Measurements from ENCODE around the gene TOMM6.

Gene TOMM6

GRCh38 chr6:41824571-41825569, 37.4 kb downstream of the TOMM6 start:
- DNase-seq, result no peak

DNA sequence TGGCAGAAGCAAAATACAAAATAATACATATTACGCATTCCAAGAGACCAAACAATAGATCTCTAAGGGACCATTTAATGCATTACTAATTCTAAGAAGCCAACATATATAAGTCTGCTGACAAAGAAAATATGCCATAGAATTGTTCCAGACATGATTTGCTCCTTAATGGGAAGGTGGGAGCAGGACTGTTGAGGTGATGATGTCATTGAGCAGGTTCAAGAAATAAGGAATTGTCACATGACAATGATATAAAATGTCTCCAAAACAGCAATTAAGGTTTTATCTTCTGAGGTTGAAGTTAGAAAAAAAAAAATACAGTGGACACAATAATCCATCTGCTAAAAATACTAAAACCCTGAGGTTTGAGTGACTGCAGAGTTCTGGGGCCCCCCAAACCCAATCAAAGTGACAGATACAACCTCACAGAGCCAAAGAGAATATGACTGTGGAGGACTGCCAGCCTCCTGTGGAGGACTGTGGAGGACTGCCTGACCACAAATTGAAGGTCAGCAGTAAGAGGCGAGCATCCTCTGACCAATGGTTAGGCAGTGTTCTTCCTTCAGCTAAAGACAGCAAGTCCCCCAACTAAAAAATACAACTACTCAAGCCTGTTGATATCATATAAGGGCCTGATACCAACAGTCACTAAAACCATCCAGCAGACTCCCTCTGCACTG, 39.0 kb downstream of the TOMM6 start:
- DNase-seq, result no peak

DNA sequence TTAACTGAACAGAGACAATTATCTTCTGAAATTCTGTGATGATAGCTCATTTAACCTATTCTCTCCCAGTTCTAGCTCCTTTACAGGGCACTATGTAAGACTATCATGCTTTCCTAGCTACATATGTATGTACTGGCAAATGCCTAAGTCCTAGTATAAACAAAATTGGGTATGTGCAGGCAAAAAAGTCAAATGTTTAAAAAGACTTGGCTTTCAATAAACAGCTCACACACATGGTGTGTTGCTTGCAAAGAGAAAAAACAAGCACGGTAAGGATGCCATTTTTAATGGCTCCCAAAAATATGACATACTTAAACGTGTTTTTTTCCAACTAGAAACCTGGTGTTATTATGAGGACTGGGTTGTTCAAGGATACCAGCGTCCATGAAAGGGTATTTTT, 44.8 kb downstream of the TOMM6 start:
- no peak for DNase-seq

DNA sequence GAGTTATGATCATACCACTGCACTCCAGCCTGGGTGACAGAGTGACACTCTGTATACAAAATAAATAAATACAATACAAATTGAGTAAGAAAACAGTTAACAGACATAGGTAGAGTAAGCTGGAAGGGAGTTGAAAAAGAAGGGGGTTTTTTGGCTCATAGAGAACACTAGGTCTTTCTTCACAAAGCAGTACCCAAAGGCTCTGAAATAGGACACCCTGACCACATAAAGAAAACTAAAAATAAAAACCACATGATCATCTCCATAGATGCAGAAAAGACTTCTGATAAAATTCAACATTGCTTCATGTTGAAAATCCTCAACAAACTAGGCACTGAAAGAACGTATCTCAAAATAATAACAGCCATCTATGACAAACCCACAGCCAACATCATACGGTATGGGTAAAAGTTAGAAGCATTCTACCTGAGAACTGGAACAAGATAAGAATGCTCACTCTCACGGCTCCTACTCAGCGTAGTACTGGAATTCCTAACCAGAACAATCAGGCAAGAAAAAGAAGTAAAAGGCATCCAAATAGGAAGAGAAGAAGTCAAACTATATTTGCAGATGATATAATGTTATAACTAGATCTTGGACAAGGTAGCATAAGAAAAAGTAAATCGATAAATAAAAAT, 48.6 kb downstream of the TOMM6 start:
- no peak for DNase-seq

GRCh38 chr6:41836660-41837052, 49.2 kb downstream of the TOMM6 start:
- DNase-seq, result no peak
